GM23338 (cell line): ENCODE data around the gene RBM7. TPM values are rescaled to one million over a fixed set of nuclear protein-coding genes. Genes with fewer than 3 reads are reported as not detected.

Experiments
- ATAC-seq: fragments of 200-7000 bp; cut with Tn5 transposase; 3 replicates; pipeline ENCODE4 v1.9.1; 2020
- DNase-seq: peaks from one replicate; pipeline ENCODE4 v3.0.0-alpha.2; 2015; ENCODE audit warnings: low spot score
- H2AFZ ChIP-seq: fragments of 200-600 bp; sonication (generic); 2 replicates; pipeline ENCODE4 v1.8.0; 2016; ENCODE audit warnings: antibody characterized with exemption, mild to moderate bottlenecking, moderate library complexity
- H3F3A ChIP-seq: fragments of 200-600 bp; sonication (generic); replicated peaks from 2 replicates; pipeline ENCODE4 v1.8.0; 2017; ENCODE audit warnings: antibody characterized with exemption, mixed run types, low read depth
- H3K27ac ChIP-seq: fragments of 200-600 bp; sonication (generic); 2 replicates; pipeline ENCODE4 v1.6.1; 2016; ENCODE audit warnings: low read depth
- H3K27me3 ChIP-seq: fragments of 200-600 bp; sonication (generic); 2 replicates; pipeline ENCODE4 v1.8.0; 2016; ENCODE audit warnings: mild to moderate bottlenecking, mixed run types, moderate library complexity; ENCODE audit not compliant: insufficient read depth
- H3K36me3 ChIP-seq: fragments of 200-600 bp; sonication (generic); 2 replicates; pipeline ENCODE4 v1.8.0; 2016; ENCODE audit warnings: mild to moderate bottlenecking; ENCODE audit not compliant: insufficient read depth
- H3K4me1 ChIP-seq: fragments of 200-600 bp; sonication (generic); 2 replicates; pipeline ENCODE4 v1.8.0; 2016; ENCODE audit warnings: mild to moderate bottlenecking, moderate library complexity; ENCODE audit not compliant: insufficient read depth
- H3K4me2 ChIP-seq: fragments of 200-600 bp; sonication (generic); 2 replicates; pipeline ENCODE4 v1.7.1; 2017; ENCODE audit warnings: mixed run types
- H3K4me3 ChIP-seq: fragments of 200-600 bp; sonication (generic); 2 replicates; pipeline ENCODE4 v1.6.1; 2016; ENCODE audit warnings: mixed run types
- H3K79me2 ChIP-seq: fragments of 200-600 bp; sonication (generic); replicated peaks from 2 replicates; pipeline ENCODE4 v1.8.0; 2017; ENCODE audit warnings: mild to moderate bottlenecking; ENCODE audit not compliant: insufficient read depth
- H3K9me2 ChIP-seq: fragments of 200-600 bp; sonication (generic); 2 replicates; pipeline ENCODE4 v1.8.0; 2017; ENCODE audit not compliant: insufficient read depth
- H4K20me1 ChIP-seq: fragments of 200-600 bp; sonication (generic); replicated peaks from 2 replicates; pipeline ENCODE4 v1.8.0; 2017; ENCODE audit warnings: mild to moderate bottlenecking; ENCODE audit not compliant: insufficient read depth
- H3K27ac Mint-ChIP-seq: 2 replicates; pipeline ENCODE4 v1.8.0; 2020; ENCODE audit warnings: inconsistent platforms, mild to moderate bottlenecking, moderate library complexity, mixed read lengths
- H3K27me3 Mint-ChIP-seq: 3 replicates; pipeline ENCODE4 v1.8.0; 2022; ENCODE audit warnings: low read depth, mild to moderate bottlenecking, moderate library complexity, mixed read lengths, inconsistent platforms; ENCODE audit not compliant: insufficient read depth, poor library complexity
- H3K36me3 Mint-ChIP-seq: 3 replicates; pipeline ENCODE4 v1.8.0; 2021; ENCODE audit warnings: low read depth, mild to moderate bottlenecking, inconsistent platforms, moderate library complexity, mixed read lengths
- H3K4me1 Mint-ChIP-seq: 3 replicates; pipeline ENCODE4 v1.8.0; 2020; ENCODE audit warnings: mild to moderate bottlenecking, inconsistent platforms, mixed read lengths
- H3K4me3 Mint-ChIP-seq: 3 replicates; pipeline ENCODE4 v1.8.0; 2021; ENCODE audit warnings: moderate library complexity, mild to moderate bottlenecking, inconsistent platforms, mixed read lengths
- H3K9me3 Mint-ChIP-seq: 3 replicates; pipeline ENCODE4 v1.8.0; 2020; ENCODE audit warnings: moderate library complexity, mild to moderate bottlenecking, inconsistent platforms, mixed read lengths
- CREB1 ChIP-seq: fragments of 250-450 bp; sonication (Bioruptor Pico); IDR thresholded peaks from 2 replicates; pipeline ENCODE4 v1.5.0; 2020; ENCODE audit warnings: low read depth, mild to moderate bottlenecking, moderate library complexity
- CTCF ChIP-seq, 2 experiments: fragments of 200-600 bp in 1 of 2; sonication (generic) in 1 of 2; conservative IDR thresholded peaks; 2 replicates each; pipeline versions ENCODE4 v1.5.1 to v1.6.1; 2016 to 2017; ENCODE audit warnings: antibody characterized with exemption in 2 of 2, low read depth in 2 of 2, mild to moderate bottlenecking in 2 of 2, moderate library complexity in 1 of 2
- ETS1 ChIP-seq: IDR thresholded peaks from 2 replicates; pipeline ENCODE4 v1.6.1; 2016; ENCODE audit warnings: antibody characterized with exemption
- EZH2 ChIP-seq: fragments of 200-600 bp; sonication (generic); IDR thresholded peaks from one replicate; pipeline ENCODE4 v1.8.0; 2017; ENCODE audit warnings: antibody characterized with exemption, mild to moderate bottlenecking, low read depth; ENCODE audit not compliant: unreplicated experiment
- EZH2phosphoT487 ChIP-seq: fragments of 200-600 bp; sonication (generic); IDR thresholded peaks from one replicate; pipeline ENCODE4 v1.8.1; 2018; ENCODE audit warnings: antibody characterized with exemption; ENCODE audit not compliant: unreplicated experiment
- JUNB ChIP-seq: IDR thresholded peaks from one replicate; pipeline ENCODE4 v1.6.1; 2016; ENCODE audit warnings: antibody characterized with exemption; ENCODE audit not compliant: unreplicated experiment
- REST ChIP-seq: IDR thresholded peaks from one replicate; pipeline ENCODE4 v1.6.1; 2018; ENCODE audit warnings: antibody characterized with exemption; ENCODE audit not compliant: unreplicated experiment
- STAT1 ChIP-seq: IDR thresholded peaks from one replicate; pipeline ENCODE4 v1.6.1; 2016; ENCODE audit warnings: antibody characterized with exemption; ENCODE audit not compliant: unreplicated experiment
- ZNF114 ChIP-seq: fragments of 250-450 bp; sonication (Bioruptor Pico); IDR thresholded peaks from 2 replicates; pipeline ENCODE4 v1.5.0; 2020; ENCODE audit warnings: mild to moderate bottlenecking, moderate library complexity
- ZNF331 ChIP-seq: fragments of 250-450 bp; sonication (Bioruptor Pico); IDR thresholded peaks from 2 replicates; pipeline ENCODE4 v1.5.0; 2020; ENCODE audit warnings: low read depth, mild to moderate bottlenecking, moderate library complexity
- polyA plus RNA-seq: library from polyadenylated mRNA; unstranded; fragments of >200 nt; fragmentation: Nextera tagmentation; extraction: Ambion mirVana; gene quantifications from 2 replicates; pipeline ENCODE4 v1.2.1, GENCODE V29; 2016
- total RNA-seq: library from RNA; depleted of rRNA; stranded (reverse); fragments of >200 nt; shearing (Covaris generic); gene quantifications from 2 replicates; pipeline ENCODE4 v1.2.3, GENCODE V29; 2014

Gene RBM7
- total and polyA plus RNA-seq, 2 experiments from 2014 or later, result 31.5 to 57.2 TPM

- TF ChIP-seq REST, result no peak
- TF ChIP-seq EZH2phosphoT487, result no peak
- no peak for TF ChIP-seq EZH2
Measured at GRCh38 chr11:114362326-114362725, 38.1 kb upstream of the RBM7 start (continued).

- no peaks in the 10 kb centered on the region for H3K36me3 ChIP-seq
- Mint-ChIP-seq H3K36me3 (no peaks in the 10 kb centered on the region), H3K27ac (no peak overlapping the region), H3K4me1 (peaks cover 8% of the 10 kb centered on the region), H3K4me3 (no peak overlapping the region), H3K27me3 (peaks cover 3% of the 10 kb centered on the region), H3K9me3 (no peaks in the 10 kb centered on the region)
- DNase-seq (peak; percentile 26), ATAC-seq (no peak)
- no peaks in the 10 kb centered on the region for H4K20me1 ChIP-seq
- H3K4me2 ChIP-seq, result no peak overlapping the region
- peaks cover 4% of the 10 kb centered on the region; the same call in 1 of the 2 replicates for H3K4me1 ChIP-seq
- H3K27ac ChIP-seq, result no peak overlapping the region
- no peaks in the 10 kb centered on the region for H3F3A ChIP-seq
- no peak overlapping the region for H2AFZ ChIP-seq
- TF ChIP-seq STAT1 (no peak), CTCF (conservative IDR thresholded peaks at IDR 0.05; ENCODE audit: low read depth in 2 of 2) (no peak)
- H3K79me2 ChIP-seq, result no peaks in the 10 kb centered on the region
- H3K27me3 ChIP-seq, result no peaks in the 10 kb centered on the region
- no peak overlapping the region for H3K4me3 ChIP-seq
- H3K9me2 ChIP-seq, result peaks cover 4% of the 10 kb centered on the region; the same call in 1 of the 2 replicates
Measured at GRCh38 chr11:114362958-114363357, 37.5 kb upstream of the RBM7 start.

GRCh38 chr11:114366331-114367243 is 33.9 kb upstream of the RBM7 start:
- H3K27ac ChIP-seq, result no peak overlapping the region
- no peak for TF ChIP-seq CREB1 (CRISPR knock-in tag)
- TF ChIP-seq JUNB, result no peak
- no peak for TF ChIP-seq STAT1
- no peak for TF ChIP-seq EZH2
- TF ChIP-seq ZNF114 (CRISPR knock-in tag), result no peak
- TF ChIP-seq REST, result no peak
- no peak for TF ChIP-seq ZNF331 (CRISPR knock-in tag)
- no peak for TF ChIP-seq ETS1

More at GRCh38 chr11:114366331-114367243, 33.9 kb upstream of the RBM7 start:
- H3K27ac Mint-ChIP-seq, result no peak overlapping the region
- Histone ChIP-seq H3K27me3 (no peaks in the 10 kb centered on the region), H3K9me2 (peaks cover 4% of the 10 kb centered on the region; the same call in 1 of the 2 replicates), H3K4me2 (no peak overlapping the region), H3F3A (no peaks in the 10 kb centered on the region), H3K79me2 (no peaks in the 10 kb centered on the region), H3K4me1 (peaks cover 4% of the 10 kb centered on the region; the same call in 1 of the 2 replicates), H4K20me1 (no peaks in the 10 kb centered on the region), H3K36me3 (no peaks in the 10 kb centered on the region), H2AFZ (peak overlapping the region; percentile 56; the same call in 1 of the 2 replicates), H3K4me3 (no peak overlapping the region)
- H3K36me3 Mint-ChIP-seq, result no peaks in the 10 kb centered on the region
- H3K27me3 Mint-ChIP-seq, result peaks cover 3% of the 10 kb centered on the region
- DNase-seq (no peak), ATAC-seq (no peak)
- H3K4me3 Mint-ChIP-seq, result no peak overlapping the region
- H3K4me1 Mint-ChIP-seq, result peaks cover 8% of the 10 kb centered on the region
- H3K9me3 Mint-ChIP-seq, result no peaks in the 10 kb centered on the region
